HepG2 (cell line): ENCODE data around the gene LRRC27. TPM values are rescaled to one million over a fixed set of nuclear protein-coding genes. Genes with fewer than 3 reads are reported as not detected.

ENCODE experiments used
- ATAC-seq: fragments of 200-7000 bp; cut with Tn5 transposase; 3 replicates; pipeline ENCODE4 v1.9.1; 2020; ENCODE audit warnings: mild to moderate bottlenecking, moderate library complexity
- BruUV-seq: library from RNA; stranded (reverse); fragments of 400-500 nt; replicated peaks from 2 replicates; lab custom pipeline; 2021; lab: Mats Ljungman, UMichigan
- CTCF ChIA-PET: fragments of 300-600 bp; formaldehyde crosslinking; extraction: SDS; loops from one replicate; lab custom pipeline; 2021; ENCODE audit warnings: low total read pairs, inconsistent platforms, low intra/inter-chr PET ratio; lab: Yijun Ruan, JAX
- POLR2A ChIA-PET: fragments of 350-600 bp; sonication (Branson Sonifier 250); formaldehyde crosslinking; loops from one replicate; lab custom pipeline; 2020; ENCODE audit warnings: antibody characterized with exemption, inconsistent platforms; lab: Yijun Ruan, JAX
- DNase-seq: peaks from one replicate; pipeline ENCODE4 v3.0.0-alpha.2; 2015; ENCODE audit warnings: low spot score
- FAIRE-seq: peaks from 3 replicates; lab custom pipeline; 2011; peaks lifted over from hg19 to GRCh38; lab: Jason Lieb, UNC
- H2AFZ ChIP-seq: one replicate; pipeline ENCODE4 v1.6.1; 2011; ENCODE audit warnings: low read length, inconsistent platforms
- H3K27ac ChIP-seq: fragments of 300-600 bp; 3 replicates; pipeline ENCODE4 v1.8.0; 2011; ENCODE audit warnings: mixed run types, mild to moderate bottlenecking, mixed read lengths, low read length, inconsistent platforms; ENCODE audit not compliant: insufficient read depth; ENCODE audit errors: extremely low read length
- H3K27me3 ChIP-seq, 2 experiments: fragments of 200-600 bp in 1 of 2; 2 replicates in 1 of 2; 3 replicates in 1 of 2; pipeline versions ENCODE4 v1.6.0 to v1.8.0; 2011; ENCODE audit warnings: low read length in 2 of 2, mild to moderate bottlenecking in 2 of 2, moderate library complexity in 2 of 2, inconsistent platforms in 1 of 2; ENCODE audit not compliant: insufficient read depth in 2 of 2, control insufficient read depth in 1 of 2
- H3K36me3 ChIP-seq, 2 experiments: fragments of 200-600 bp in 1 of 2; replicated peaks in 1 of 2; 2 replicates in 1 of 2; 3 replicates in 1 of 2; pipeline versions ENCODE4 v1.5.1 to v1.8.0; 2011; ENCODE audit warnings: low read length in 2 of 2, inconsistent platforms in 1 of 2; ENCODE audit not compliant: insufficient read depth in 2 of 2, control insufficient read depth in 1 of 2
- H3K4me1 ChIP-seq: 2 replicates; pipeline ENCODE4 v1.5.1; 2012; ENCODE audit warnings: low read length, inconsistent platforms; ENCODE audit not compliant: insufficient read depth
- H3K4me2 ChIP-seq: 2 replicates; pipeline ENCODE4 v1.6.0; 2011; ENCODE audit warnings: low read depth, low read length, inconsistent platforms
- H3K4me3 ChIP-seq, 3 experiments: fragments of 200-600 bp in 1 of 3; sonication (generic), shearing (Covaris generic) in 1 of 3; replicated peaks in 1 of 3; 2 replicates each; pipeline ENCODE4 v1.5.1; 2011 to 2016; ENCODE audit warnings: low read length in 3 of 3, inconsistent platforms in 2 of 3, low read depth in 2 of 3, mild to moderate bottlenecking in 2 of 3, control low read depth in 1 of 3, mixed read lengths in 1 of 3; ENCODE audit not compliant: insufficient read depth in 1 of 3
- H3K79me2 ChIP-seq: one replicate; pipeline ENCODE4 v1.6.1; 2011; ENCODE audit warnings: low read length, inconsistent platforms; ENCODE audit not compliant: insufficient read depth
- H3K9ac ChIP-seq: 2 replicates; pipeline ENCODE4 v1.6.0; 2011; ENCODE audit warnings: mild to moderate bottlenecking, low read depth, low read length, inconsistent platforms; ENCODE audit not compliant: insufficient read depth
- H3K9me3 ChIP-seq: 2 replicates; pipeline ENCODE4 v1.5.1; 2012; ENCODE audit warnings: mild to moderate bottlenecking, low read length
- H4K20me1 ChIP-seq: 2 replicates; pipeline ENCODE4 v1.6.0; 2011; ENCODE audit warnings: inconsistent platforms, mild to moderate bottlenecking, low read length, moderate library complexity; ENCODE audit not compliant: insufficient read depth
- EZH2 ChIP-seq: conservative IDR thresholded peaks from 2 replicates; pipeline ENCODE4 v1.6.1; 2012; ENCODE audit warnings: mild to moderate bottlenecking, low read depth, low read length, moderate library complexity
- GABPB1 ChIP-seq: IDR thresholded peaks from 2 replicates; pipeline ENCODE4 v1.6.1; 2016; ENCODE audit warnings: mild to moderate bottlenecking, missing genetic modification reagents, moderate library complexity, missing compliant biosample characterization
- GMEB2 ChIP-seq: IDR thresholded peaks from 2 replicates; pipeline ENCODE4 v1.6.1; 2016; ENCODE audit warnings: missing biosample characterization, missing genetic modification reagents, low read depth
- HNF1B ChIP-seq: sonication (generic); formaldehyde crosslinking; IDR thresholded peaks from 2 replicates; pipeline ENCODE4 v1.5.1; 2020; ENCODE audit warnings: mild to moderate bottlenecking, moderate library complexity, missing genetic modification reagents
- NFYC ChIP-seq: IDR thresholded peaks from 2 replicates; pipeline ENCODE4 v1.6.1; 2016; ENCODE audit warnings: missing genetic modification reagents, missing compliant biosample characterization
- SP1 ChIP-seq, 2 experiments: fragments of 450-650 bp in 1 of 2; sonication (generic) in 1 of 2; formaldehyde crosslinking in 1 of 2; IDR thresholded peaks; 2 replicates each; pipeline versions ENCODE4 v1.4.0 to v1.6.1; 2016 to 2020; ENCODE audit warnings: missing genetic modification reagents in 1 of 2
- SRSF1 ChIP-seq: fragments of 200-400 bp; formaldehyde crosslinking; optimal IDR thresholded peaks from 2 replicates; pipeline ENCODE3; 2017; ENCODE audit warnings: mild to moderate bottlenecking, low read depth, low read length, moderate library complexity
- TIGD3 ChIP-seq: sonication (generic); formaldehyde crosslinking; IDR thresholded peaks from 2 replicates; pipeline ENCODE4 v1.5.1; 2020; ENCODE audit warnings: mild to moderate bottlenecking, missing genetic modification reagents, borderline replicate concordance
- TRIM24 ChIP-seq: sonication (generic); formaldehyde crosslinking; IDR thresholded peaks from 2 replicates; pipeline ENCODE4 v1.8.0; 2022; ENCODE audit warnings: mild to moderate bottlenecking, missing genetic modification reagents
- ZBTB42 ChIP-seq: sonication (generic); formaldehyde crosslinking; IDR thresholded peaks from 2 replicates; pipeline ENCODE4 v1.5.0; 2020; ENCODE audit warnings: mild to moderate bottlenecking, missing genetic modification reagents
- ZNF260 ChIP-seq: sonication (generic); formaldehyde crosslinking; IDR thresholded peaks from 2 replicates; pipeline ENCODE4 v1.4.0; 2020; ENCODE audit warnings: missing genetic modification reagents, low read depth, mild to moderate bottlenecking, borderline replicate concordance
- ZNF414 ChIP-seq: sonication (generic); formaldehyde crosslinking; IDR thresholded peaks from 2 replicates; pipeline ENCODE4 v1.5.0; 2020; ENCODE audit warnings: missing genetic modification reagents
- ZNF460 ChIP-seq: sonication (generic); formaldehyde crosslinking; IDR thresholded peaks from 2 replicates; pipeline ENCODE4 v1.5.1; 2020; ENCODE audit warnings: missing genetic modification reagents, mild to moderate bottlenecking, borderline replicate concordance
- ZNF605 ChIP-seq: sonication (generic); formaldehyde crosslinking; IDR thresholded peaks from 2 replicates; pipeline ENCODE4 v1.8.0; 2022; ENCODE audit warnings: mild to moderate bottlenecking, missing genetic modification reagents
- ZNF703 ChIP-seq: sonication (generic); formaldehyde crosslinking; IDR thresholded peaks from 2 replicates; pipeline ENCODE4 v1.5.1; 2020; ENCODE audit warnings: missing genetic modification reagents, mild to moderate bottlenecking, moderate library complexity, borderline replicate concordance
- ZNF775 ChIP-seq: sonication (generic); formaldehyde crosslinking; IDR thresholded peaks from 2 replicates; pipeline ENCODE4 v1.4.0; 2020; ENCODE audit warnings: missing genetic modification reagents, mild to moderate bottlenecking, moderate library complexity, borderline replicate concordance
- WGBS: methylation state at CpG from one replicate; pipeline ENCODE4 v1.1.6; 2017; ENCODE audit warnings: low lambda C conversion rate; 5-methylcytosine and 5-hydroxymethylcytosine counted together
- in situ Hi-C: cut with HindIII; loops from 2 replicates; pipeline ENCODE4 v1.10.0; 2017; ENCODE audit warnings: low pct_unique_long_range_greater_than_20kb; ENCODE audit not compliant: extremely low pct_ligation_motif_present
- intact Hi-C: fragments of 100-400 bp; cut with micrococcal nuclease; formaldehyde crosslinking; loops from one replicate; pipeline ENCODE4 v1.10.0; 2022; ENCODE audit not compliant: unreplicated experiment
- polyA plus RNA-seq, 8 experiments: library from polyadenylated mRNA; depleted of rRNA in 3 of 8; stranded (reverse) in 7 of 8; unstranded in 1 of 8; fragments of >200 nt; fragmentation: Illumina TruSeq in 4 of 8; extraction: Trizol in 4 of 8; gene quantifications; 2 replicates each; pipeline versions ENCODE4 v1.2.1 to v1.2.3, GENCODE V29; 2011 to 2016; ENCODE audit warnings: low read depth in 4 of 8, missing spikeins in 1 of 8, mixed read lengths in 1 of 8; ENCODE audit not compliant: insufficient read depth in 1 of 8
- total RNA-seq, 5 experiments: library from RNA; depleted of rRNA; stranded (reverse); fragments of >200 nt; fragmentation: Illumina TruSeq; extraction: Trizol; gene quantifications; 2 replicates each; pipeline ENCODE4 v1.2.3, GENCODE V29; 2016; ENCODE audit warnings: low read depth in 1 of 5

Gene LRRC27
- total and polyA plus RNA-seq, 2 of the 13 experiments (the other 11 are each of a cell fraction or from before 2014, with no cell fraction given) = 4.2 to 4.6 TPM

GRCh38 chr10:132291826-132292225 is 40.2 kb upstream of the LRRC27 start:
- no TSS peak for BruUV-seq
- WGBS = no CpG with 5 or more reads among the region's 5 CpGs
- FAIRE-seq (no peak), ATAC-seq (no peak), DNase-seq (no peak)
- ChIA-PET CTCF (no interaction called here), POLR2A (no interaction called here)
- H3K36me3 ChIP-seq = no peaks in the 10 kb centered on the region
- no peak overlapping the region for H2AFZ ChIP-seq
- H3K27ac ChIP-seq = no peak overlapping the region
- H3K9me3 ChIP-seq = peaks cover 6% of the 10 kb centered on the region; the same call in 1 of the 2 replicates
- no peak overlapping the region for H3K9ac ChIP-seq
- H3K4me3 ChIP-seq = no peak overlapping the region
- intact Hi-C loops = no loop called here
- H4K20me1 ChIP-seq = no peaks in the 10 kb centered on the region
- TF ChIP-seq EZH2 (no peak), NFYC (CRISPR knock-in tag) (no peak), ZNF414 (CRISPR knock-in tag) (no peak), ZNF775 (CRISPR knock-in tag) (no peak), ZBTB42 (CRISPR knock-in tag) (no peak), GMEB2 (CRISPR knock-in tag) (no peak), GABPB1 (CRISPR knock-in tag) (no peak), TIGD3 (CRISPR knock-in tag) (no peak), ZNF460 (CRISPR knock-in tag) (no peak), ZNF605 (no peak), TRIM24 (CRISPR knock-in tag) (no peak), SP1 (IDR thresholded peaks at IDR 0.05) (no peak), SP1 (CRISPR knock-in tag; IDR thresholded peaks at IDR 0.05) (no peak), SRSF1 (no peak), ZNF260 (no peak), ZNF703 (CRISPR knock-in tag) (no peak), HNF1B (CRISPR knock-in tag) (no peak)
- in situ Hi-C loops = no loop called here
- no peak overlapping the region for H3K4me2 ChIP-seq
- no peaks in the 10 kb centered on the region for H3K4me1 ChIP-seq
- no peaks in the 10 kb centered on the region for H3K27me3 ChIP-seq
- H3K79me2 ChIP-seq = no peaks in the 10 kb centered on the region
